HK-2 (cell line): Measurements from ENCODE around the gene CSGALNACT2.
"Not testable (repeated sequence)": the region's sequence is repeated elsewhere in the genome, so short reads cannot be mapped to it uniquely, and the experiment has no call there.

ENCODE experiments used
- DNase-seq: peaks from one replicate; pipeline ENCODE4 v3.0.0-alpha.2; 2018; ENCODE audit not compliant: unreplicated experiment

The CSGALNACT2 gene

GRCh38 chr10:43177595-43177994, 39.4 kb downstream of the CSGALNACT2 start:
- no peak for DNase-seq

- no peak for DNase-seq
These were observed 42.9 kb downstream of the CSGALNACT2 start for GRCh38 chr10:43181146-43181545.

- DNase-seq: not testable (repeated sequence)
These were observed 45.5 kb downstream of the CSGALNACT2 start for GRCh38 chr10:43183764-43184163.

- DNase-seq: no peak
These were observed 47.9 kb downstream of the CSGALNACT2 start for GRCh38 chr10:43186150-43186549.

- no peak for DNase-seq
These were observed 49.0 kb downstream of the CSGALNACT2 start for GRCh38 chr10:43187213-43187612.

- no peak for DNase-seq
These were observed 50.5 kb downstream of the CSGALNACT2 start for GRCh38 chr10:43188702-43189101.

GRCh38 chr10:43190289-43190688, 52.0 kb downstream of the CSGALNACT2 start:
- no peak for DNase-seq

GRCh38 chr10:43190775-43191174, 52.5 kb downstream of the CSGALNACT2 start:
- DNase-seq: no peak

- no peak for DNase-seq
These were observed 54.6 kb downstream of the CSGALNACT2 start for GRCh38 chr10:43192884-43193283.

GRCh38 chr10:43193496-43194080, 55.3 kb downstream of the CSGALNACT2 start:
- no peak for DNase-seq

GRCh38 chr10:43194266-43194665, 56.0 kb downstream of the CSGALNACT2 start:
- DNase-seq: no peak

GRCh38 chr10:43194859-43195258, 56.6 kb downstream of the CSGALNACT2 start:
- DNase-seq: no peak

GRCh38 chr10:43195557-43195956, 57.3 kb downstream of the CSGALNACT2 start:
- DNase-seq: no peak

GRCh38 chr10:43196131-43196980, 58.1 kb downstream of the CSGALNACT2 start:
- DNase-seq: no peak

GRCh38 chr10:43196981-43197833, 59.0 kb downstream of the CSGALNACT2 start:
- no peak for DNase-seq

- no peak for DNase-seq
These were observed 59.8 kb downstream of the CSGALNACT2 start for GRCh38 chr10:43197834-43198681.

- no peak for DNase-seq
These were observed 60.4 kb downstream of the CSGALNACT2 start for GRCh38 chr10:43198682-43199005.

- no peak for DNase-seq
These were observed 60.9 kb downstream of the CSGALNACT2 start for GRCh38 chr10:43199088-43199683.

- DNase-seq: no peak
These were observed 61.7 kb downstream of the CSGALNACT2 start for GRCh38 chr10:43199684-43200537.
